Psoas muscle (tissue), 8 donors: Measurements from ENCODE around the gene LILRB3. TPM values are rescaled to one million over a fixed set of nuclear protein-coding genes. Genes with fewer than 3 reads are reported as not detected.

Experiments
- ATAC-seq, 4 donors: fragments of 200-7000 bp; cut with Tn5 transposase; one replicate each; pipeline ENCODE4 v1.9.1; 2020; ENCODE audit warnings: moderate library complexity in 3 of 4, mild to moderate bottlenecking in 2 of 4
- DNase-seq, 2 donors: peaks; one replicate each; pipeline ENCODE4 v3.0.0-alpha.2; 2020
- H3K27ac ChIP-seq: fragments of 200-600 bp; one replicate; pipeline ENCODE4 v1.8.0; 2022
- H3K27me3 ChIP-seq, 3 donors: fragments of 200-600 bp in 1 of 3; one replicate each; pipeline versions ENCODE4 v1.6.1 to v1.8.0; 2013 to 2022; ENCODE audit warnings: low read length in 2 of 3, mild to moderate bottlenecking in 2 of 3, moderate library complexity in 1 of 3; ENCODE audit not compliant: insufficient read depth in 3 of 3
- H3K36me3 ChIP-seq, 2 donors: fragments of 200-600 bp in 1 of 2; one replicate each; pipeline versions ENCODE4 v1.6.1 to v1.8.0; 2013 to 2022; ENCODE audit warnings: low read depth in 1 of 2, mild to moderate bottlenecking in 1 of 2, moderate library complexity in 1 of 2; ENCODE audit not compliant: insufficient read depth in 1 of 2
- H3K4me1 ChIP-seq: fragments of 200-600 bp; one replicate; pipeline ENCODE4 v1.8.0; 2022
- H3K4me3 ChIP-seq: fragments of 200-600 bp; one replicate; pipeline ENCODE4 v1.8.0; 2022; ENCODE audit warnings: mild to moderate bottlenecking
- H3K9me3 ChIP-seq: fragments of 200-600 bp; one replicate; pipeline ENCODE4 v1.8.0; 2022
- CTCF ChIP-seq: fragments of 200-600 bp; IDR thresholded peaks from one replicate; pipeline ENCODE4 v1.8.0; 2022; ENCODE audit warnings: antibody characterized with exemption
- WGBS, 3 donors: extraction: QIAGEN DNeasy Blood & Tissue Kit; methylation state at CpG; one replicate each; pipeline versions ENCODE4 v1.1.6 to v1.1.7; 2013; 5-methylcytosine and 5-hydroxymethylcytosine counted together
- intact Hi-C, 2 donors: fragments of 100-400 bp; cut with DNase I; formaldehyde crosslinking; loops; one replicate each; pipeline versions ENCODE4 v1.11.0 to v1.14.2; 2022
- polyA plus RNA-seq, 3 donors: library from polyadenylated mRNA; stranded (reverse); fragments of 200-250 nt; gene quantifications; one replicate each; pipeline ENCODE4 v1.2.3, GENCODE V29; 2013
- total RNA-seq, 4 donors: library from RNA; stranded (reverse); fragmentation: NEBNext Ultra II Directional in 2 of 4; extraction: Animal tissue kit (Norgen Biotek cat#: 25700) in 2 of 4; gene quantifications; one replicate each; pipeline versions ENCODE4 v1.2.1 to v1.2.4, GENCODE V29; 2021 to 2023
- donor health status: healthy with polysubstance abuse.
- donor health status: DM: no; HTN: no; CAD: no; lungs with moderate emphysema.
- donor health status: Bipolar disorder and iron deficiency.
- donor health status: healthy.
- donor health status: DM: yes; HTN: yes; CAD: no.
- donor health status: DM: no; HTN: no; CAD: no.
- donor health status: DM: no; HTN: no; CAD: no.
- donor health status: DM: yes; HTN: yes; CAD: no.

LILRB3 gene
- total and polyA plus RNA-seq, 7 donors: 0.32 to 3.8 (median 1.9) TPM

GRCh38 chr19:54203151-54203611 lies 19.6 kb downstream of the LILRB3 start:
- peak in 1 of 4 donors; percentile 24 for ATAC-seq
- WGBS, 3 donors: 35 to 40% (median 38%) methylated on average over 9 of the region's 9 CpGs
- intact Hi-C loops: no loop called here
- no peak for DNase-seq
- Histone ChIP-seq H3K27me3 (no peaks in the 10 kb centered on the region), H3K9me3 (no peaks in the 10 kb centered on the region), H3K4me3 (peak overlapping the region; percentile 80), H3K4me1 (peaks cover 64% of the 10 kb centered on the region), H3K36me3 (peaks cover 24 to 71% of the 10 kb centered on the region in 2 donors), H3K27ac (peak overlapping the region; percentile 86)
- no peak for TF ChIP-seq CTCF

GRCh38 chr19:54201980-54202379 lies 20.8 kb downstream of the LILRB3 start:
- peak overlapping the region; percentile 86 for H3K27ac ChIP-seq
- TF ChIP-seq CTCF: no peak
- H3K9me3 ChIP-seq: no peaks in the 10 kb centered on the region
- peaks cover 52% of the 10 kb centered on the region for H3K4me1 ChIP-seq
- no peak for ATAC-seq
- 63 to 80% (median 74%) methylated on average over 13 of the region's 13 CpGs for WGBS, 3 donors
- peak overlapping the region; percentile 80 for H3K4me3 ChIP-seq
- no peaks in the 10 kb centered on the region for H3K27me3 ChIP-seq
- peaks cover 14 to 62% of the 10 kb centered on the region in 2 donors for H3K36me3 ChIP-seq
- intact Hi-C loops: no loop called here
- DNase-seq: no peak

- Histone ChIP-seq H3K27me3 (no peaks in the 10 kb centered on the region), H3K4me1 (peaks cover 46% of the 10 kb centered on the region), H3K9me3 (no peaks in the 10 kb centered on the region), H3K36me3 (peaks cover 12 to 55% of the 10 kb centered on the region in 2 donors), H3K27ac (peak overlapping the region; percentile 86), H3K4me3 (peak overlapping the region; percentile 80)
- peak in 1 of 2 donors; percentile 28 for DNase-seq
- intact Hi-C loops: no loop called here
- no peak for TF ChIP-seq CTCF
- 2 to 4% (median 3%) methylated on average over 27 to 28 of the region's 28 CpGs for WGBS, 3 donors
- ATAC-seq: peak in 1 of 4 donors; percentile 6
These were observed 21.6 kb downstream of the LILRB3 start for GRCh38 chr19:54201172-54201701.

GRCh38 chr19:54199401-54199800 lies 23.4 kb downstream of the LILRB3 start:
- no peak for TF ChIP-seq CTCF
- intact Hi-C loops: no loop called here
- ATAC-seq: no peak
- Histone ChIP-seq H3K4me1 (peaks cover 28% of the 10 kb centered on the region), H3K36me3 (peaks cover 8 to 50% of the 10 kb centered on the region in 2 donors), H3K27me3 (no peaks in the 10 kb centered on the region), H3K4me3 (no peak overlapping the region), H3K27ac (no peak overlapping the region), H3K9me3 (no peaks in the 10 kb centered on the region)
- 92% methylated on average over 16 of the region's 16 CpGs for WGBS, 3 donors
- DNase-seq: no peak

- no peak for TF ChIP-seq CTCF
- 66 to 76% (median 69%) methylated on average over 3 of the region's 3 CpGs for WGBS, 3 donors
- Histone ChIP-seq H3K27ac (no peak overlapping the region), H3K36me3 (peaks cover 8 to 50% of the 10 kb centered on the region in 2 donors), H3K9me3 (no peaks in the 10 kb centered on the region), H3K4me1 (peaks cover 9% of the 10 kb centered on the region), H3K27me3 (no peaks in the 10 kb centered on the region), H3K4me3 (no peak overlapping the region)
- DNase-seq: no peak
- ATAC-seq: no peak
- intact Hi-C loops: no loop called here
These were observed 25.7 kb downstream of the LILRB3 start for GRCh38 chr19:54197121-54197520.
